GM19463 (cell line): ENCODE data around the gene CCT7.
"Not testable (repeated sequence)": the region's sequence is repeated elsewhere in the genome, so short reads cannot be mapped to it uniquely, and the experiment has no call there.

Experiments used
- ATAC-seq: cut with Tn5 transposase; IDR thresholded peaks from one replicate; pipeline ENCODE4 v1.9.1; 2021; ENCODE audit warnings: mild to moderate bottlenecking, moderate library complexity; ENCODE audit not compliant: unreplicated experiment

The CCT7 gene

GRCh38 chr2:73233932-73234832 lies at the start of gene CCT7:
Gene CCT7, plus strand, starts transcription at chr2:73234308. Its CDS starts 71 bp downstream, at chr2:73234379.
- ATAC-seq: peak; percentile 50

- no peak for ATAC-seq
Measured at GRCh38 chr2:73185965-73186364, 48.1 kb upstream of the CCT7 start.

GRCh38 chr2:73187549-73187948 lies 46.6 kb upstream of the CCT7 start:
- no peak for ATAC-seq

GRCh38 chr2:73197579-73197978 lies 36.5 kb upstream of the CCT7 start:
- ATAC-seq: no peak

GRCh38 chr2:73200281-73200680 lies 33.8 kb upstream of the CCT7 start:
- ATAC-seq: not testable (repeated sequence)

GRCh38 chr2:73202156-73203054 lies 31.7 kb upstream of the CCT7 start, which contains the start of gene NOTO:
Gene NOTO, plus strand, starts transcription at chr2:73202574. Its CDS starts 93 bp downstream, at chr2:73202667.
- ATAC-seq: no peak

- no peak for ATAC-seq
Measured at GRCh38 chr2:73203055-73203681, 30.9 kb upstream of the CCT7 start.

GRCh38 chr2:73205611-73206010 lies 28.5 kb upstream of the CCT7 start:
- ATAC-seq: no peak

- ATAC-seq: no peak
Measured at GRCh38 chr2:73208258-73208657, 25.9 kb upstream of the CCT7 start.

- ATAC-seq: no peak
Measured at GRCh38 chr2:73210019-73210418, 24.1 kb upstream of the CCT7 start.

- no peak for ATAC-seq
Measured at GRCh38 chr2:73210696-73211095, 23.4 kb upstream of the CCT7 start.

- no peak for ATAC-seq
Measured at GRCh38 chr2:73212098-73212447, 22.0 kb upstream of the CCT7 start.

- ATAC-seq: peak; percentile 65
Measured at GRCh38 chr2:73212448-73213176, 21.5 kb upstream of the CCT7 start.

- peak; percentile 92 for ATAC-seq
Measured at GRCh38 chr2:73214120-73215035, 19.7 kb upstream of the CCT7 start, which contains the start of gene SMYD5. Gene SMYD5, plus strand, starts transcription at chr2:73214245. Its CDS starts 22 bp downstream, at chr2:73214267.

GRCh38 chr2:73215254-73215653 lies 18.9 kb upstream of the CCT7 start:
- ATAC-seq: no peak

GRCh38 chr2:73217160-73217559 lies 16.9 kb upstream of the CCT7 start:
- no peak for ATAC-seq

- no peak for ATAC-seq
Measured at GRCh38 chr2:73217826-73218225, 16.3 kb upstream of the CCT7 start.

GRCh38 chr2:73218298-73218697 lies 15.8 kb upstream of the CCT7 start:
- ATAC-seq: no peak

- ATAC-seq: no peak
Measured at GRCh38 chr2:73223821-73224220, 10.3 kb upstream of the CCT7 start.
